ENCODE results near the gene SLC16A1.
"Not testable (repeated sequence)": the region's sequence is repeated elsewhere in the genome, so short reads cannot be mapped to it uniquely, and the experiment has no call there.

SLC16A1 gene

DNA sequence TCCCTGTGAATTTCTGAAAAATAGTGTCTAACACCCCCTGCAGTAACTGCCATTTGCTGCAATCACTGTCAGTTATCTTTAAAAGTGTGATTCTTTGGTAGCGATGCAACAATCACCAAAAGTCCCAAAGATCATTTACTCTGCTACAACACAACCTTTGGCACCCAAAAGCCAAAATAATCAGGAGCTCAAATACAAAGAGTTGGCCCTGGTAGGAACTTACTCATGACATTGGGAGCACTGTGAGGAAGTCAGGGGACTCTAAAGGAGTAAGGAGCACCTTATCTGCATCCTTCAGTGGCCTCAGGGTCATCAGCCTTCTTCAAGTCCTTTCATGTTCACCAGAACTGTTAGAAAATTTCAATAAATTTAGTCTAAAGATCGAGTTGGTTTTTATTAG lies 54.6 kb downstream of the SLC16A1 start:
- in situ Hi-C loops (cut with HindIII; ENCODE audit: low sequenced_read_pairs) = no loop called here
- no peak overlapping the region for H3K4me3 ChIP-seq (ENCODE audit: low read depth, low read length)
- DNase-seq (ENCODE audit: low read depth, low spot score) = no peak
- TF ChIP-seq, protein P1, sequence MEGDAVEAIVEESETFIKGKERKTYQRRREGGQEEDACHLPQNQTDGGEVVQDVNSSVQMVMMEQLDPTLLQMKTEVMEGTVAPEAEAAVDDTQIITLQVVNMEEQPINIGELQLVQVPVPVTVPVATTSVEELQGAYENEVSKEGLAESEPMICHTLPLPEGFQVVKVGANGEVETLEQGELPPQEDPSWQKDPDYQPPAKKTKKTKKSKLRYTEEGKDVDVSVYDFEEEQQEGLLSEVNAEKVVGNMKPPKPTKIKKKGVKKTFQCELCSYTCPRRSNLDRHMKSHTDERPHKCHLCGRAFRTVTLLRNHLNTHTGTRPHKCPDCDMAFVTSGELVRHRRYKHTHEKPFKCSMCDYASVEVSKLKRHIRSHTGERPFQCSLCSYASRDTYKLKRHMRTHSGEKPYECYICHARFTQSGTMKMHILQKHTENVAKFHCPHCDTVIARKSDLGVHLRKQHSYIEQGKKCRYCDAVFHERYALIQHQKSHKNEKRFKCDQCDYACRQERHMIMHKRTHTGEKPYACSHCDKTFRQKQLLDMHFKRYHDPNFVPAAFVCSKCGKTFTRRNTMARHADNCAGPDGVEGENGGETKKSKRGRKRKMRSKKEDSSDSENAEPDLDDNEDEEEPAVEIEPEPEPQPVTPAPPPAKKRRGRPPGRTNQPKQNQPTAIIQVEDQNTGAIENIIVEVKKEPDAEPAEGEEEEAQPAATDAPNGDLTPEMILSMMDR (IDR thresholded peaks at IDR 0.05; ENCODE audit: low read depth, low read length) = no peak

DNA sequence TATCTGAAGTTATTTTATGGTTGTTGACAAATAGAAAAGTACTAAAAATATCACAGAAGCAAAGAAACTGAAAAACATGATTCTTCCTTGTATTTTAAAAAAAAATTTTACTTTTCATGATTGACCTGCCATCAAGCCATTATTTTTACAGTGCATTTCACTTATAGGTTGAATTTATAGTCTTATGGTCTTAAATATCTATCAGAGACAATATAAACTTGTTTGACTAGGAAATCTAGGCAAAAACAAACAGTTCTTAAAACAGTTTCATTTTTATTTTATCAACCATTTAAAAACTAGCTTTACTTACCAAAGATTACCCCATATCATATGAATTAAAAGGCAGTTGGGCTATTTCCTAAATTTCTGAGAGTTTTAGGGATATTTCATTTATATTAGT lies 59.2 kb downstream of the SLC16A1 start:
- no peak for DNase-seq (ENCODE audit: low read depth, low spot score)
- H3K4me3 ChIP-seq (ENCODE audit: low read depth, low read length) = no peak overlapping the region
- TF ChIP-seq, protein P1 (IDR thresholded peaks at IDR 0.05; ENCODE audit: low read depth, low read length) = no peak
- in situ Hi-C loops (cut with HindIII; ENCODE audit: low sequenced_read_pairs) = no loop called here

DNA sequence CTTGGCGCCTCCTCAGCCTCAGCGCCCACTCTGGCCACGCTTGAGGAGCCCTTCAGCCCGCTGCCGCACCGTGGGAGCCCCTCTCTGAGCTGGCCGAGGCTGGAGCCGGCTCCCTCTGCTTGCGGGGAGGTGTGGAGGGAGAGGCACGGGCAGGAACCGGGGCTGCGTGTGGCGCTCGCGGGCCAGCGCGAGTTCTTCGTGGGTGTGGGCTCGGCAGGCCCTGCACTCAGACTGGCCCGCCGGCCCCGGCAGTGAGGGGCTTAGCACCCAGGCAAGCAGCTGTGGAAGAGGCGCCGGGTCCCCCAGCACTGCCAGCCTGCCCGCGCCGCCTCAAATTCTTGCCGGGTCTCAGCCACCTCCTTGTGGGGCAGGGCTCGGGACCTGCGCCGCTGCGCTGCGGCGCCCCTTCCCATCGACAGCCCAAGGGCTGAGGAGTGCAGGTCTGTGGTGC lies 61.4 kb downstream of the SLC16A1 start:
- DNase-seq (ENCODE audit: low read depth, low spot score) = no peak
- in situ Hi-C loops (cut with HindIII; ENCODE audit: low sequenced_read_pairs) = no loop called here
- no peak overlapping the region for H3K4me3 ChIP-seq (ENCODE audit: low read depth, low read length)
- TF ChIP-seq, protein P1 (IDR thresholded peaks at IDR 0.05; ENCODE audit: low read depth, low read length) = no peak

DNA sequence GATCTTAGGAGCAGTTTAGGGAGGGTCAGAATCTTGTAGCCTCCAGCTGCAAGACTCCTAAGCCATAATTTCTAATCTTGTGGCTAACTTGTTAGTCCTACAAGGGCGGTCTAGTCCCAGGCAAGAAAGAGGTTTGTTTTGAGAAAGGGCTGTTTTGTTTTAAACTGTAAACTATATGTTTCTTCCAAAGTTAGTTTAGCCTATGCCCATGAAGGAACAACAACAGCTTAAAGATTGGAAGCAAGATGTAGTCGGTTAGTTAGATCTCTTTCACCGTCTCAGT lies 62.0 kb downstream of the SLC16A1 start:
- TF ChIP-seq, protein P1 (IDR thresholded peaks at IDR 0.05; ENCODE audit: low read depth, low read length) = no peak
- in situ Hi-C loops (cut with HindIII; ENCODE audit: low sequenced_read_pairs) = no loop called here
- DNase-seq (ENCODE audit: low read depth, low spot score) = no peak
- no peak overlapping the region for H3K4me3 ChIP-seq (ENCODE audit: low read depth, low read length)

DNA sequence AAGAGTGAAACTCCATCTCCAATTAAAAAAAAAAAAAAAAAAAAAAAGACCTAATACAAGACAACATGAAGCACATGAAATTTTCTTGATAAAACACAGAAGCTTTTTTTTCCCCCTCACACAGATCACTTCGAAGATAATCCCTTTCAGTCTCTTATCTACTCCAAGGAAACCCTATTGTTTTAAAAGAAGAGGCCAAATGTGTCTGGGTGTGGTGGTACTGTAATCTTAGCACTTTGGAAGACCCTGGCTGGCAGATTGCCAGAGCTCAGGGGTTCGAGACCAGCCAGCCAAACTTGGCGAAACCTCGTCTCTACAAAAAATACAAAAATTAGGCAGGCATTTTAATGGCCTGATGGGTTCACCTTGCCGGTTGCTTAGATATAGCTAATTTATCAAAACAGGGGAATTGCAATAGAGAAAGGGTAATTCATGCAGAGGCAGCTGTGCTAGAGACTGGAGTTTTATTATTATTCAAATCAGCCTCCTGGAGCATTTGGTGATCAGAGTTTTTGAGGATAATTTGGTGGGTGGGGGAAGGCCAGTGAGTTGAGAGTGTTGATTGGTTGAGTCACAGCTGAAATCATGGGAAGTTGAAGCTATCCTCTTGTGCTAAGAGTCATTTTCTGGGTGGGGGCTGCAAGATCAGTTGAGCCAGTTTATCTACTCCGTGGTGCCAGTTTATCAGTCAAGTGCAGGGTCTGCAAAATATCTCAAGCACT lies 62.5 kb downstream of the SLC16A1 start:
- TF ChIP-seq, protein P1 (IDR thresholded peaks at IDR 0.05; ENCODE audit: low read depth, low read length) = no peak
- no peak overlapping the region for H3K4me3 ChIP-seq (ENCODE audit: low read depth, low read length)
- no peak for DNase-seq (ENCODE audit: low read depth, low spot score)
- in situ Hi-C loops (cut with HindIII; ENCODE audit: low sequenced_read_pairs) = no loop called here

DNA sequence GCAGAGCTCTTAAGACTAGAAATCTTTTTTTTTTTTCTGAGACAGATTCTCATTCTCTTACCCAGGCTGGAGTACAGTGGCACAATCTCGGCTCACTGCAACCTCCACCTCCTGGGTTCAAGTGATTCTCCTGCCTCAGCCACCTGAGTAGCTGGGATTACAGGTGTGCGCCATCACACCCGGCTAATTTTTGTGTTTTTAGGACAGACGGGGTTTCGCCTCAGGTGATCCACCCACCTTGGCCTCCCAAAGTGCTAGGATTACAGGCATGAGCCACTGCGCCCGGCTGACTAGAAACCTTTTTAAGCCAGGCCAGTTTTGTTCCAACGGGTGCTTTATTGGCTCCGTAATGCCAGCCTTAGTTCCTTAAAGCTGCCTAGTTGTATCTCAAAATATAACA lies 66.1 kb downstream of the SLC16A1 start:
- in situ Hi-C loops (cut with HindIII; ENCODE audit: low sequenced_read_pairs); DNase-seq (ENCODE audit: low read depth, low spot score); H3K4me3 ChIP-seq (ENCODE audit: low read depth, low read length): not testable (repeated sequence)

DNA sequence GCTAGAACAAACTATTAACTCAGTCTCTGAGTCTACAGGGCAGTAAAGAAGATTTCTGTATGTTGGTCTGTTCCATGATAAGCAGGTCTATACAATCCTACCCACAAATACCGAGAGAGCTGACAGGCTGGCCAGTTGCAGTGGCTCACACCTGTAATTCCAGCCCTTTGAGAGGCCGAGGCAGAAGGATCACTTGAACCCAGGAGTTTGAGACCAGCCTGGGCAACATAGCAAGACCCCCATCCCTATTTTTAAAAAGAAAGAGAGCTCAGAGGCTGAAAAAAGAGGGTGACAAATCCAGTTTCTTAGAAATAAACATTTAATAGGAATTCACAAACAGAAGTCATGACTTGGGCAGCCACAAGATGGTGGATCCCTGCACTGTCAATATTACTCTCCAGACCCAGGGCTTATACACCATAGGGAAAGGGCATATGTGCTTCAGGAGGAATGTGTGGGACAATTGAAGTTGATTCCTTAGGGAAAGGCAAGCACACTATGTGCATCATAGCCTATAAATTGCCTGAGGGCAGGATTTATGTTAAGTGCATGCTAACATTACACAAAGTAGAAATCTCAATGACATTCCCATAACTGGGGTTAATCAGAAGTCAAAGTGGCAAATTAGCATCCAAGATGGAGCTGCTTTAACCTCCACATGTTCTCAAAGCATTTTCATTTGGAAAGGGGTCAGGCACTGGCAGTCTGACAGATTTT lies 66.8 kb downstream of the SLC16A1 start:
- DNase-seq (ENCODE audit: low read depth, low spot score) = no peak
- in situ Hi-C loops (cut with HindIII; ENCODE audit: low sequenced_read_pairs) = no loop called here
- no peak overlapping the region for H3K4me3 ChIP-seq (ENCODE audit: low read depth, low read length)
- TF ChIP-seq, protein P1 (IDR thresholded peaks at IDR 0.05; ENCODE audit: low read depth, low read length) = no peak

Data from astrocyte of the spinal cord (primary cell).